HG02759 (cell line): ENCODE data around the gene BCAS1.

Experiments
- ATAC-seq: cut with Tn5 transposase; IDR thresholded peaks from one replicate; pipeline ENCODE4 v1.9.1; 2021; ENCODE audit warnings: mild to moderate bottlenecking, moderate library complexity; ENCODE audit not compliant: unreplicated experiment

The BCAS1 gene

GRCh38 chr20:54051068-54051467 is 19.3 kb downstream of the BCAS1 start:
- ATAC-seq = no peak

GRCh38 chr20:54048891-54049545 is 21.4 kb downstream of the BCAS1 start:
- no peak for ATAC-seq

GRCh38 chr20:54048481-54048880 is 21.9 kb downstream of the BCAS1 start:
- no peak for ATAC-seq

GRCh38 chr20:54047720-54048119 is 22.7 kb downstream of the BCAS1 start:
- no peak for ATAC-seq

DNA sequence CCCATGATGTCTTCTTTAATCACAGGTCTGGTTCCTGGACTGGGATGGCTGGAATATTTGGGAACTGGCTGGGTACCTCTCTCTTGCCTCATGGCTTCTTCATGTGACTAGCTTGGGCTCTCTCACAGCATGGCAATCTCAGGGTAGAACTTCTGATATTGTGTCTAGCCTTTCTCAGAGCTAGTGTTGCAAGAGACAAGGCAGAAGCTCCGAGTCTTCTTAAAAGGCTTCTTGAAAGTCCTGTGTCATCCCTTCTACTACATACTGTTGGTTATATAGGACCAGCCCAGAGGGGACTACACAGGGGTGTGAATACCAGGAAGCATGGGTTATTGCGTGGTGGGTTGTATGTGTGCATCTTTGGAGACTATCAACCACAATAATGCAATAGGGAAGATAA is 23.3 kb downstream of the BCAS1 start:
- ATAC-seq = no peak

GRCh38 chr20:54044156-54044555 is 26.2 kb downstream of the BCAS1 start:
- peak; percentile 68 for ATAC-seq

DNA sequence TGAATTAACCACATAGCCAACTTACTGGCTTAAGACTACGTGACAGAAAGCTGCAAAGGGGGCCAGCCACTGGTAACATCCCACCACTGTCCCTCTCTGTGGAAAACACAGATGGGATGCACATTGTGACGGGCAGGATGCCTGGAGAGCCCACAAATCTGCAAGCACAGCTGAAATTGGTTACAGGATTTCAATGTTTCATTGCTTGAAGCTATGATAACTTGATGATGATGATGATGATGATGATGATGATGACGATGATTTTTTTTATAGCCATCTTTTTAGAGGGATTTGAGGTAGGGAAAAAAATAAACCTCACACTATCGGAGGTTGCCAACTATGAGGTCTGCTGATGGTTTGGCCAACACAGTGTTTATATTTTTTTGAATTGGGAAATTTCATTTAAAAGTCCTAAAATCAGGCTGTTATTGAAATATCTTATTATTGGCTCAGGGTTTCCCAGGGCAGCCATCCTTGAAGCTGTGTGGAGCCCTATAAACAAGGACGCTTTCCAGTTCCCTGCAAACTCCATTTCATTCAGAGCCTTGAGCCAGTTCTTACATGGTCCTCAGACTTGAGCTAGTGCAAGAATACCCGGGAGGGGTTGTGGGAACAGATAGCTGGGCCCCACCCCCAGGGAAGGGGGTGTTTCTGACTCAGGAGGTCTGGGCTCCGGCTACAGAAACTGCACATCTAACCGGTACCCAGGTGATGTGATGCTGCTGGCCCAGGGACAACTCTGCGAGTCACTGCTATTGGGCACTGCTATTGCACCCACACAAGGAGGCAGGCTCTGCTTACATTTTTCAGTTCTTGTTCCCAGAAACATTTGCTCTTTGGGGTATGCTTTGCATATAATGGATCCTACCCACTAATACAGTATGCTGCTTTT is 27.1 kb downstream of the BCAS1 start:
- ATAC-seq = peak; percentile 47

- no peak for ATAC-seq
Measured at GRCh38 chr20:54042021-54042420, 28.4 kb downstream of the BCAS1 start.

DNA sequence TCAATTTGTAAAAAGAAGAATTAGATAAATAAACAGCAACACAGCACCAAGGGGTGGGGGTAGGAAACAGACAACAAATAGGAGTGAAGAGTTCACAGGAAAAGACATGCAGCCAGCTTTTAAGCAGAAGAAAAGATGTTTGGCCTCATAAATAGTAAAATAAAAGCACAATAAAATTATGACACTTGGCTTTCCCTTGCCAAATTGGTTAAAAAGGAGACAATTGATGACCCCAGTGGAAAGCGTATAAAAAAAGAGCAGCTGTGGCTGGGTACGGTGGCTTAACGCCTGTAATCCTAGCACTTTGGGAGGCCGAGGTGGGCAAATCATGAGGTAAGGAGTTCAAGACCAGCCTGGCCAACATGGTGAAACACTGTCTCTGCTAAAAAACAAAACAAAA is 29.1 kb downstream of the BCAS1 start:
- no peak for ATAC-seq

GRCh38 chr20:54040531-54040930 is 29.9 kb downstream of the BCAS1 start:
- ATAC-seq = no peak

DNA sequence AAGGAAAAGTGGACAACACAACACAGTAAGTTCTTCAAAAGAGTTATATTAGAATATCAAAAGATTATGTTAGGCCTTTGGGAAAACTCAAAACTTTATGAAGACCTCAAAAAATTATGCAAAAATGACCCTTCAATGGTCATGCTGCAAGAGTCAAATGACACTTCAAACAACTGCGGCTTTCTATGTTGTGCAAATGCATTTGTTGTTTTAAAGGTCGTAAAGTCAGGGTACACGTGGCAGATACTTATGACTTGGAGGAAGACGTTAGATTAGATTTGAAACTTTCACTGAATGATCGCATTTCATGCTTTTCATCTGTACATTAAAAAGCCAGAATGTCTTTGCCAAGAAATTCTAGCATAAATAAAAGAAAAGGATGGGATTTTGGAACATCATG is 31.4 kb downstream of the BCAS1 start:
- ATAC-seq = no peak

DNA sequence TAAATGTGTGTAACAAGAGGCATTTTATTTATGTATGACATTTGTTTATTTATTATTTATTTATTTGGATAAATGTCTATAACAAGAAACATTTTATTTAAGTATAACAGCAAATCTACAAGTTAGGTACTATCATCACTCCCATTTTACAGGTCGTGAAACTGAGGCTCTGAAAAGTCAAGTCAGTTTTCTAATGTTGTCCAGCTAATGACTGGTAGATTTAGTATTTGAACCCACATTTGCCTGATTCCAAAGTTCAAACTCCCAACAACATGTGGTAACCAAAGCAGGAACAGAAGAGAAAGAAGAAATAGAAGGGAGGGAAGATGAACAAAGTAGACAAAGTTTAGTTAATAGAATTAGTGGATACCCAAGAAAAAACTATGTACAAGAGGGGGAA is 32.9 kb downstream of the BCAS1 start:
- ATAC-seq = no peak

- ATAC-seq = no peak
Measured at GRCh38 chr20:54029643-54030042, 40.8 kb downstream of the BCAS1 start.

DNA sequence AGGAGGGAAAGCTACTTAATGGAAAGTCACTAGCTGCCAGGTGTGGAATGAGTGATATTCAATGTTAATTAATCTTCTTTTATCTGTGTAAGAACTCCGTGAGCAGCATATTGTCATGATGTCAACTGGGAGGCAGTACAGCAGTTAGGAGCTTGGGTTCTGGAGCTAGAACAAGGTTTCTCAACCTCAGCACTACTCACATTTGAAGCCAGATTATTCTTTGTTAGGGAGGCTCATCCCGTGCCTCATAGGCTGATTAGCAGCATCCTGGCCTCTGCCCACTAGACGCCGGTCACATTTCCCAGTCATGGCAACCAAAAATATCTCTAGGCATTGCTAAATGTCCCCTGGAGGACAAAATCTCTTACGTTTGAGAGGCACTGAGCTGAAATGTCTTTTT is 41.2 kb downstream of the BCAS1 start:
- no peak for ATAC-seq

GRCh38 chr20:54028276-54029011 is 42.0 kb downstream of the BCAS1 start:
- ATAC-seq = no peak

- no peak for ATAC-seq
Measured at GRCh38 chr20:54027704-54028103, 42.7 kb downstream of the BCAS1 start.

DNA sequence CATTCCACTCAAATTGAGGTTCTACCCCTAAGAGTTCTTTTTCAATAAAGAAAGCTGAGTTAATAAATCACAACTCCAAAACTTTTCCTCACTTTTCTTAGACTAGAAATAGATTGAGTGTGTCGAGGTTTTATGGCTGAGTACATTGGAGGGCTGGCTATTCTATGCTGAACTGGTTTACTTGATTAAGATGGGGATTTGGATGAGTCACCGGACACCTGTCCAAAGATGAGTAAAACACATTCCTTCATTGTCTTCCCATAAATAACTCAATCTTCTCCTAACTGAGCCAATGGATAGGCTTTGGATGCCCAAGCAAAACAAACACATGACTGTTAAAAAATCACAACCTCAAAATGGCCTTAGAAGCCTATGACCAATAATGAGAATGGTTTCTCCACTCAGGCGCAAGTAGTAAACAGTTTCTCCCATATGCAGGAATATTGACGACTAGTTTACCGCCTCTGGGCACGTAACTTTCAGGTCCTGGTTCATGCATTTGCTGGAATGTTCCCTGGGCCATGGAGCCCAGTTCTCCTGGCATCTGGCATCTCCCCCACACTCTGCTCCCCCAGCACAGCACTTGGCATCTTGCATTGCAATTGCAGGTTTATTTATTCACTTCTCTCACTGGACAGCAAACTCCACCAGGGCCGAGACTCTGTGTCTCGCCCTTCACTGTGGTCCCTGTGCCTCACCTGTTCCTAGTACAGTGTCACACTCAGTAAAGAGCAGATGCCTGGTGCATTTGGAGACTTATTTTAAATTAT is 43.9 kb downstream of the BCAS1 start:
- ATAC-seq = no peak

GRCh38 chr20:54025251-54025771 is 45.1 kb downstream of the BCAS1 start:
- no peak for ATAC-seq

GRCh38 chr20:54023406-54023805 is 47.0 kb downstream of the BCAS1 start:
- ATAC-seq = no peak

DNA sequence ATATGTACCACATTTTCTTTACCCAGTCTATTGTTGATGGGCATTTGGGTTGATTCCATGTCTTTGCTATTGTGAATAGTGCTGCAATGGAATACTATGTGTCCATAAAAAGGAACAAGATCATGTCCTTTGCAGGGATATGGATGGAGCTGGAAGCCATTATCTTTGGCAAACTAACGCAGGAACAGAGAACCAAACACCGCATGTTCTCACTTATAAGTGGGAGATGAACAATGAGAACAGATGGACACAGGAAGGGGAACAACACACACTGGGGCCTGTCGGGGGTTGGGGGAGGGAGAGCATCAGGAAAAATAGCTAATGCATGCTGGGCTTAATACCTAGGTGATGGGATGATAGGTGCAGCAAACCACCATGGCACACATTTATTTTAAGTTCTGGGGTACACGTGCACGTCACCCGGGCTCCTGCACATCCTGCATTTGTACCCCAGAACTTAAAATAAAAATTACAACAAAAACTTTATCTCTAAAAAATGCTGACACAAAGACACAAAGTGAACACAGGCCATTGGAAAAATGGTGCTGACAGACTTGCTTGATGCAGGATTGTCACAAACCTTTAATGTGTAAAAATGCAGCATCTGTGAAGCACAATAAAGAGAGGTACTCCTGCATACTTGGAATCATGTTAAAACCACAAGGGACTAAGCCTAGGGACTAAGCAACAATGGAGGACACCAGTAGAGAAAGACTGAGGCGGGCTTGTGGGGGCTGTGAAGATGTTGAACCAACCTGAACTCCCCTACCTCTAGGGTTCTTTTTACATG is 48.8 kb downstream of the BCAS1 start:
- no peak for ATAC-seq
